ENCODE results near the gene GABRP.

GABRP gene

GRCh38 chr5:170805666-170806065 is 22.1 kb downstream of the GABRP start:
- no peaks in the 10 kb centered on the region for H3K9me3 ChIP-seq (ENCODE audit: control insufficient read depth, insufficient read depth, low read length)
- H3K36me3 ChIP-seq (ENCODE audit: control insufficient read depth, low read length) = no peaks in the 10 kb centered on the region

GRCh38 chr5:170809551-170809950 is 26.0 kb downstream of the GABRP start:
- Histone ChIP-seq H3K9me2 (replicated peaks; ENCODE audit: control insufficient read depth, low read length) (no peaks in the 10 kb centered on the region), H3K4me1 (ENCODE audit: control insufficient read depth, low read length) (no peaks in the 10 kb centered on the region), H3K27ac (ENCODE audit: low read depth, low read length) (no peak overlapping the region), H3K4me2 (ENCODE audit: low read length) (no peak overlapping the region), H4K20me1 (ENCODE audit: control insufficient read depth, insufficient read depth, low read depth, low read length) (no peaks in the 10 kb centered on the region), H3K27me3 (ENCODE audit: control insufficient read depth, low read length) (peaks cover 9% of the 10 kb centered on the region; the same call in 1 of the 2 replicates), H3K9me3 (ENCODE audit: control insufficient read depth, insufficient read depth, low read length) (no peaks in the 10 kb centered on the region), H3K79me2 (ENCODE audit: control insufficient read depth, low read length) (no peaks in the 10 kb centered on the region), H3F3A (ENCODE audit: control insufficient read depth, insufficient read depth) (no peaks in the 10 kb centered on the region), H3K4me3 (ENCODE audit: low read length) (no peak overlapping the region), H3K36me3 (ENCODE audit: control insufficient read depth, low read length) (no peaks in the 10 kb centered on the region)
- TF ChIP-seq EZH2phosphoT487 (IDR thresholded peaks at IDR 0.05; ENCODE audit: borderline replicate concordance, low read length) (no peak), CTCF (IDR thresholded peaks at IDR 0.05; ENCODE audit: low read depth, low read length, poor library complexity, severe bottlenecking) (no peak)

More at GRCh38 chr5:170805666-170806065, 22.1 kb downstream of the GABRP start:
- H3K27ac ChIP-seq (ENCODE audit: low read depth, low read length) = no peak overlapping the region
- H3K9me2 ChIP-seq (replicated peaks; ENCODE audit: control insufficient read depth, low read length) = no peaks in the 10 kb centered on the region
- H3F3A ChIP-seq (ENCODE audit: control insufficient read depth, insufficient read depth) = no peaks in the 10 kb centered on the region
- H4K20me1 ChIP-seq (ENCODE audit: control insufficient read depth, insufficient read depth, low read depth, low read length) = no peaks in the 10 kb centered on the region
- H3K4me2 ChIP-seq (ENCODE audit: low read length) = no peak overlapping the region
- no peak overlapping the region for H3K4me3 ChIP-seq (ENCODE audit: low read length)
- H3K4me1 ChIP-seq (ENCODE audit: control insufficient read depth, low read length) = no peaks in the 10 kb centered on the region
- TF ChIP-seq EZH2phosphoT487 (IDR thresholded peaks at IDR 0.05; ENCODE audit: borderline replicate concordance, low read length) = no peak
- no peak for TF ChIP-seq CTCF (IDR thresholded peaks at IDR 0.05; ENCODE audit: low read depth, low read length, poor library complexity, severe bottlenecking)
- H3K79me2 ChIP-seq (ENCODE audit: control insufficient read depth, low read length) = no peaks in the 10 kb centered on the region
- peaks cover 9% of the 10 kb centered on the region; the same call in 1 of the 2 replicates for H3K27me3 ChIP-seq (ENCODE audit: control insufficient read depth, low read length)

- Histone ChIP-seq H3K36me3 (ENCODE audit: control insufficient read depth, low read length) (no peaks in the 10 kb centered on the region), H3K4me2 (ENCODE audit: low read length) (no peak overlapping the region), H3K27ac (ENCODE audit: low read depth, low read length) (no peak overlapping the region), H3K4me1 (ENCODE audit: control insufficient read depth, low read length) (no peaks in the 10 kb centered on the region), H3K9me3 (ENCODE audit: control insufficient read depth, insufficient read depth, low read length) (no peaks in the 10 kb centered on the region), H3K27me3 (ENCODE audit: control insufficient read depth, low read length) (no peaks in the 10 kb centered on the region), H3K79me2 (ENCODE audit: control insufficient read depth, low read length) (no peaks in the 10 kb centered on the region), H3F3A (ENCODE audit: control insufficient read depth, insufficient read depth) (no peaks in the 10 kb centered on the region), H4K20me1 (ENCODE audit: control insufficient read depth, insufficient read depth, low read depth, low read length) (no peaks in the 10 kb centered on the region), H3K4me3 (ENCODE audit: low read length) (no peak overlapping the region), H3K9me2 (replicated peaks; ENCODE audit: control insufficient read depth, low read length) (no peaks in the 10 kb centered on the region)
- TF ChIP-seq CTCF (IDR thresholded peaks at IDR 0.05; ENCODE audit: low read depth, low read length, poor library complexity, severe bottlenecking) = no peak
- TF ChIP-seq EZH2phosphoT487 (IDR thresholded peaks at IDR 0.05; ENCODE audit: borderline replicate concordance, low read length) = no peak
Measured at GRCh38 chr5:170811719-170812118, 28.2 kb downstream of the GABRP start.

Data from DOHH2 (cell line).